ENCODE data around the gene TUBA3E. TPM values are rescaled to one million over a fixed set of nuclear protein-coding genes. Genes with fewer than 3 reads are reported as not detected.

Gene TUBA3E
- total and polyA plus RNA-seq, 2 of the 13 experiments (the other 11 are each of a cell fraction or from before 2014, with no cell fraction given) = not detected

GRCh38 chr2:130185436-130185835 lies 12.8 kb downstream of the TUBA3E start (continued):
- TF ChIP-seq ZBTB37 (CRISPR knock-in tag; IDR thresholded peaks at IDR 0.05) (no peak), ZNF414 (CRISPR knock-in tag; IDR thresholded peaks at IDR 0.05) (no peak), CREM (IDR thresholded peaks at IDR 0.05) (no peak), CREM (CRISPR knock-in tag; IDR thresholded peaks at IDR 0.05) (no peak), TCF12 (IDR thresholded peaks at IDR 0.05) (no peak), TCF12 (CRISPR knock-in tag; IDR thresholded peaks at IDR 0.05) (no peak), MAZ (IDR thresholded peaks at IDR 0.05; ENCODE audit: borderline replicate concordance, low read depth, low read length) (no peak), MAZ (CRISPR knock-in tag; IDR thresholded peaks at IDR 0.05; ENCODE audit: low read depth) (no peak), ZNF879 (CRISPR knock-in tag; IDR thresholded peaks at IDR 0.05) (no peak), ATF5 (CRISPR knock-in tag; IDR thresholded peaks at IDR 0.05; ENCODE audit: low read depth) (no peak), MTF2 (CRISPR knock-in tag; IDR thresholded peaks at IDR 0.05; ENCODE audit: borderline replicate concordance) (no peak), ZNF142 (CRISPR knock-in tag; IDR thresholded peaks at IDR 0.05) (no peak), CEBPG (CRISPR knock-in tag; IDR thresholded peaks at IDR 0.05) (no peak), ZNF562 (CRISPR knock-in tag; IDR thresholded peaks at IDR 0.05; ENCODE audit: borderline replicate concordance) (no peak)

All from HepG2 (cell line).